Inflammatory macrophage (primary cell): ENCODE data around the gene TASP1.
"Not testable (repeated sequence)": the region's sequence is repeated elsewhere in the genome, so short reads cannot be mapped to it uniquely, and the experiment has no call there.

ENCODE experiments used
- DNase-seq, 2 donors: peaks; one replicate each; pipeline ENCODE4 v3.0.0-alpha.2; 2020 to 2022

TASP1 gene

DNA sequence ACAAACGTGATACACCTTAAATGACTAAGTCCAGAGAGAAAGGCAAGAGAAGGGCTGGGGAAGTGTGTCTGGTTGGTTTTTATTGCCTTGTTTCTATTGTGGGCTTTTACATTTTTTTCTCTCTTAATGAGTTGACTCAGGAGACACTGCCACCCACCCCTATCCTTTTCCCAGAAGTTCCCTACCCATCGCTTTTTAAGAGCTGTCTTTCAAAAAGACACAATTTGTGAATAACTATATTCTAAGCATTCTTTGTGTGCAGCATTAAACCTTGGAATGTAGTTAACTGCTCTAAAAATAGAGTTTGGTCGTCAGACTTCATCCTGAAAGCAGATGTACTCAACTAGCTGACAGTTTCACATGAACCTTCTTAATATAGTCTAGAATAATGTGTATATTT is 242.7 kb downstream of the TASP1 start:
- no peak for DNase-seq

DNA sequence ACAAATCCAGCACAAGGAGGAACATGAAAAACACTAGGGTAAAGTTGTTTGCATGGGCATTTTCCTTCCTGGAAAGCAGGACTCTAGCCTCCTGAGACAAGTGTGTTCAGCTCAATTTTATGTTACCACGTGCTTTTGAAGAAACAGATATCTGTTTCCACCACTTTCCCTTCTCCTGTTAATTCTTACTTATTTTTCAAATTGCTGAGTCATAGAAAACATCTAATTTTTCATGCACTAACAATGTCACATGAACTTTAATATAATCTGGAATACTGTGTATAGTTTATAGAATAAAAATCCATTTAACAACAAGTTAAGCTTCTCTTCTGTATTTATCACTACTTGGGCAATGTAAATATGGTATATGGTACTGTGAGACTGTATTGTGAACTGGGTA is 243.5 kb downstream of the TASP1 start:
- DNase-seq, result no peak

DNA sequence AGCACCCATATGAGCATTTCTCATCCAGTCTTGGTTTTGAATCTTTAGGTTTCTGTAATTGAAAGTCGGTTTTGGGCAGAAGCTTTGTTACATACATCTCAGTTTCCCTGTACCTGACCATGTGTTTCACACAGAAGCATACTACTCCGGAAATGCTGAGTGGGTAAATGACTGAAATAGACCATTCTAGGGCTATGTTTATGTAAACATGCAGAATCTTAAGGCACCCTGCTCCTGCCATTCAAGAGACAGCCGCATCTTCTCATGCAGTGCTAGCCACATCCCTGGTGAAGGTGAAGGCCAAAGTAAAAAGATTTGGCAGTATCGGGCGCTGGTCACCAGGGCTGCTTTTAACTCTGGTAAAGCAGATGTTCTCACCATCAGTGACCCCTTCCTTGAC is 246.3 kb downstream of the TASP1 start:
- no peak for DNase-seq

DNA sequence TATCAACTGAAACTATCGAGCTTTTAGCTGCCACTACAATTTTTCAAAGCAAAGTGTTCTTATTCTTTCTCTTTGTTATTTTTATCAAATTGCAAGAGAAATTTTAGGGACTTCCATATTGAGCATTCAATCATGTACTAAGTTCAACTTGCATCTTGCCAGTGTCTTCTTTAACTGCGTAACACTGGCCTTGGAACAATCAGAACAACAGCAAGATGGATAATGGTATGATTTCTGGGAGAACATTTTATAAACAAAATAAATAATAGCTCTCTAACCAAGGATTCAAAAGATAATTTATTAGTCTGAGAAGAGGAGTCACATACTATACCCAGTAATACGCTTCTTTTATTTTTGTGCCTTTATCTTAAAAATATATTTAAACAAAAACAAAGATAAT is 249.6 kb downstream of the TASP1 start:
- DNase-seq, result no peak

DNA sequence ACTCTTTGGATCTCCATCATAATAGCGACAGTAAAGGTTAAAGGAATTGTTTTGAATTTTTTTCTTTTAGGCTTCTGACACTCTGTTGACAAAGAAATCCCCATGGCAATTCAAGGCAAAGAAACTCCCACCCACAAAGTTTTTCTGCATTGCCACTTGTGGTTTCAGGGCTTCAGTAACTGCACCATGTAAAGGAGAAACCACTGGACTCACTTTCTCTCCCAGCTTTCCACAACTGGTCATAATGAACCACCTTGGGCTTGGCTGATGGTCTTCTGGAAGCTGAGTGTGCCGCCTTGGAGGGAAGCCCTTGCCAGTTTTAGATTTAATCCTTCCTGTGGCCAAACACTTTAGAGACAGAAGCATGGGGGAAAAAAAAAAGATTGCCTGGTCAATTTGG is 254.6 kb downstream of the TASP1 start:
- DNase-seq, result no peak

DNA sequence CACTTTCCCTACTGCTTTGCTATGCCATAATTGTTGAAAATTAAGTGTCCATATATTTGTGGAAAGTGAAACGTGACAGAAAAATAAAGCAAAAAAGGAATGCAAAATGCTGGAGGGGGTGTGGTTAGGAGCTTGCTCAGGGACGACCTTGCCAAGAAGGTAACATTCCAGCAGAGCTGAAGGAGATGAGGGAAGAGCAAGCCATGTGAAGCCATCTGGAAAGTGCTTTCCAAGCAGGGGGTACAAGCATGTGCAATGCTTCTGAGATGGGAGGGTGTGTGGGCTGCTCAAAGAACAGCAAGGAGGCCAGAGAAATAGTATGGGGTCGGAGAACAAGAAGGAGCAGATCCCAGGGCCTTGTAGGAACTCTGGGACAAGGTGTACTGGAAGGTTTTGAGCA is 255.9 kb downstream of the TASP1 start:
- DNase-seq, result no peak

DNA sequence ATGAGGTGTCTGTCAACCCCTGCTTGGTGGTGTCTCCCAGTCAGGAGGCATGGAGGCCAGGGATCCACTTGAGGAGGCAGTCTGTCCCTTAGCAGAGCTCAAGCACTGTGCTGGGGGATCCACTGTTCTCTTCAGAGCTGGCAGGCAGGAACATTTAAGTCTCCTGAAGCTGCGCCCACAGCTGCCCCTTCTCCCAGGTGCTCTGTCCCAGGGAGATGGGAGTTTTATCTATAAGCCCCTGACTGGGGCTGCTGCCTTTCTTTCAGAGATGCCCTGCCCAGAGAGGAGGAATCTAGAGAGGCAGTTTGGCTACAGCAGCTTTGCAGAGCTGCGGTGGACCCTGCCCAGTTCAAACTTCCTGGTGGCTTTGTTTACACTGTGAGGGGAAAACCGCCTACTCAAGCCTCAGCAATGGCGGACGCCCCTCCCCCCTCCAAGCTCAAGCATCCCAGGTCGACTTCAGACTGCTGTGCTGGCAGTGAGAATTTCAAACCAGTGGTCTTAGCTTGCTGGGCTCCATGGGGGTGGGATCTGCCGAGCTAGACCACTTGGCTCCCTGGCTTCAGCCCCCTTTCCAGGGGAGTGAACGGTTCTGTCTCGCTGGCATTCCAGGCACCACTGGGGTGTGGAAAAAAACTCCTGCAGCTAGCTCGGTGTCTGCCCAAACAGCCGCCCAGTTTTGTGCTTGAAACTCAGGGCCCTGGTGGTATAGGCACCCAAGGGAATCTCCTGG is 258.1 kb downstream of the TASP1 start:
- not testable (repeated sequence) for DNase-seq

DNA sequence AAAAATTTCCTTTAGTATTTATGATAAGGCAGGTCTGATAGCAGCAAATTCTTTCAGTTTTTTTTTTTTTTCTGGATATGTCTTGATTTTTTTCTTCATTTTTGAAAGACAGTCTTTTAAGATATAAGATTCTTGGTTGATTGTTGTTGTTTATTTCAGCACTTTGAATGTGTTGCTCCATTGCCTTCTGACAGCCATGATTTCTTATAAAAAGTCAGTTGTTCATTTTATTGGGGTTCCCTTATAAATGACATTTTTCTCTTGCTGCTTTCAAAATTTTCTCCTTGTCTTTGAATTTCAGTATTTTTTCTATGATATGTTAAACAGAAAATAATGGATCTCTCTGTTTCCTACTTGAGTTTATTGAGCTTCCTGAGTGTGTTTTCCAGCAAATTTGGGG is 265.3 kb downstream of the TASP1 start:
- DNase-seq, result no peak

DNA sequence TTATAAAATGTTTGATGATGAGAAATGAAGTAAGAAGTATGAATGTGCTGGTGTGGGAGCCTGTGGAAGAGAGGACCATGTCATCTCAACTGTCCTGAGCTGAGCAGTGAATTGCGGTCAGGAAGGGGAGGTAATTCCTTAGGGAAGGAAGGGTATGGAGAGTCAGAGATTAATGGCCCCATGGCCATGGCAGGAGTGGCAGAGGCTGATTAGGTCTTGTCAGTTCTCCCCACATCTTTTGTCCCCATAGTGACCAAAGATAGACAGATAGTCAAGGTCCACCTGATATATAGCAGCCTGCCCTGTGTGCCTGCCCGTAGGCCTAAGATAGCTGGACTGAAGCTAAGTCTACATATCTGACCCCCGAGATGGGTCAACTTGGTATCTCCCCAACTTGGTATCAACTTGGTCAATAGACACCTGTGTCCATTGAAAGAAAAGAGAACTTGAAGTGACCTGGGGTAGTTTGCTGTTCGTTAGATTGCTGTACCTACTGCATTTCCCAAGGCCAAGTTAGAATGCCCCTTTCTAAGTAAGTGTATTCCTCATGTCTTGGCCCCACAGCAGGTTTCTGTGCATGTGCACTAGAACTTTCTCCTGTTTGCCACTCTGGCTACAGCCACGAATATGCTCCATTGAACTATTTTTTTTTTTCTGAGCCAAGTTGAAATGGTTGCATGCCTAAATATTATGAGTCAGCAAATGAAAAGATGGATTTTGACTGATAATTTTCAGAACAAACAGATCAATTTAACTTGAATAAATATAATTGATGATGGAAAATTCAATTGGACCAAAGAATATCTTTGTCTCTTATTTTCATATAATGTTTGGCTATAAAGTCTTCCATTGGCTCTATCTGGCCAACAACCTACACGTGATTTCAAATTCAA is 274.2 kb downstream of the TASP1 start:
- DNase-seq, result no peak

DNA sequence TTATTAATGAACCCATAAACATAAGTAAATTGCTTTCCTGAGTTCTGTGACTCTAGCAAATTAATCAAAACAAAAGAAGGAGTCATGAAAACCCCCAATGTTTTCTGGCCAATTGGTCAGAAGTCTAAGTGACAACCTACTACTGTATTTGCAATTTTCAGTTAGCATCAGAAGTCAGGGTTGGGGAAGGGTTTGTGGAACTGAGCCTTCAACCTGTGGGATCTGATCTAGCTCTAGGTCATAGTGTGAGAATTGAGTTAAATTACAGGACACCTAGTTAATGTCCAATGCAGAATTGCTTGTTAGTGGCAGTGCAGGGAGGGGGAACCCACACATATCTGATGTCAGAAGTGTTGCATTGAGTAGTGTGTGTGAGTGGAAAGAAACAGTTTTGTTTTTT is 275.3 kb downstream of the TASP1 start:
- DNase-seq, result no peak

DNA sequence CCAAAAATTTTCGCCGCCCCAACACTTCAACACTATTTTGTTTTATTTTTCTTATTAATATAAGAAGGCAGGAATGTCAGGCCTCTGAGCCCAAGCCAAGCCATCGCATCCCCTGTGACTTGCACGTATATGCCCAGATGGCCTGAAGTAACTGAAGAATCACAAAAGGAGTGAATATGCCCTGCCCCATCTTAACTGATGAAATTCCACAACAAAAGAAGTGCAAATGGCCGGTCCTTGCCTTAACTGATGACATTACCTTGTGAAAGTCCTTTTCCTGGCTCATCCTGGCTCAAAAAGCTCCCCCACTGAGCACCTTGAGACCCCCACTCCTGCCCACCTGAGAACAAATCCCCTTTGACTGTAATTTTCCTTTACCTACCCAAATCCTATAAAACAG is 276.6 kb downstream of the TASP1 start:
- not testable (repeated sequence) for DNase-seq

DNA sequence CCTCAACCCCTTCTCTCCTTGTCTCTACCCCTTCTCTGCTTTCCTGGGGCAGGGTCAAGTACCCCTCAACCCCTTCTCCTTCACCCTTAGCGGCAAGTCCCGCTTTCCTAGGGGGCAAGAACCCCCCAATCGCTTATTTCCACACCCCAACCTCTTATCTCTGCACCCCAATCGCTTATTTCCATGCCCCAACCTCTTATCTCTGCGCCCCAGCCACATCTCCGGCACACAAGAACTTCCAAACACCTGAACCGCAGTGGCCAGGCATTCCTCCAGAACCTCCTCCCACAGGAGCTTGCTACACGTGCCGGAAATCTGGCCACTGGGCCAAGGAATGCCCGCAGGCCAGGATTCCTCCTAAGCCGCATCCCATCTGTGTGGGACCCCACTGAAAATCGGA is 279.8 kb downstream of the TASP1 start:
- not testable (repeated sequence) for DNase-seq

DNA sequence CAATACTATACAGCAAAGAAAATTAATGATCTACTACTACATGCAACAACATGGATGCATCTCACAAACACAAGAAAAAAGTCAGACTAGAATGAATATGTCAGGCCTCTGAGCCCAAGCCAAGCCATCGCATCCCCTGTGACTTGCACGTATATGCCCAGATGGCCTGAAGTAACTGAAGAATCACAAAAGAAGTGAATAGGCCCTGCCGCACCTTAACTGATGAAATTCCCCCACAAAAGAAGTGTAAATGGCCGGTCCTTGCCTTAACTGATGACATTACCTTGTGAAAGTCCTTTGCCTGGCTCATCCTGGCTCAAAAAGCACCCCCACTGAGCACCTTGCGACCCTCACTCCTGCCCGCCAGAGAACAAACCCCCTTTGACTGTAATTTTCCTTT is 280.9 kb downstream of the TASP1 start:
- not testable (repeated sequence) for DNase-seq

DNA sequence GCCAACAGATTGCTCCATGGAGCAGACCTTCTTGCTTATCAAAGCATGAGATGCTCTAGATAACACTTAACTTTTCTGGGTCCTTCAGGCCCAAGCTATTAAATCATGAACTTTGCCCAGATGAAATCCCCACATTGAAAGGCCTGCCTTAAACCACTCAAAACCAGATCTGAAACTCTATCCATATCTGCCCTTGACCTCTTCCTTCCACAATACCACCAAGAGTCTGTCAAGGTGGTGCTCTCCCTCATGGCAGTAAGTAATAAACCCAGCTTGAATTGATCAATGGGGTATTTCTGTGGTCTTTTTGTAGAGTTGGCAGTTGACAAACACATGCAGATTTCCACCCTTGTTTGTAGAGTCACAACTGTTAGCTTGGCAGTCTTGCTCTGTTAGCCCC is 282.1 kb downstream of the TASP1 start:
- no peak for DNase-seq

DNA sequence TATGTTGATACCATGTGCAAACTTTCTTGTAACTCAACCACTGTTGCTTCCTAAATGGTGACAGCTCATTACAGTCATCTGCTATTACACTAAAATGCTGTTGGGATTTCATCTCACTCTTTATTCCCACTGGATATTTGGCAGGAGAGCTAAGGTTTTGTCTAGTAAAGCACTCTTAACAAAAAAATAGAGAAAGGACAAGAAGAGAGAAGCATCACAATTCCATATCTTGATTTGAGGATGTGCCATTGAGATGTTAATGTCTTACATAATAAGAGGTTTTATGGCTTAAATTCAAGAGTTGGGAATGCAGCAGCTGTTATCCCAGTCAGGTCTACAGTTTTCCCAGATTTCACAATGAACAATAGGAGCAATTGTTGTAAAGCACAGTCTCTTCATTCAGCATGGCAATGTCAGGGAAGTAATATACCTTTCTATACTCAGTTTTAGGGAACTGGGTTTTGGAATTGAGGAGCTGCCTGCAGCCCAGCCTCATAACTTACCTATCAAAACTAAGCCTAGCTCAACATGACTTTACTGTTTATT is 282.7 kb downstream of the TASP1 start:
- no peak for DNase-seq

DNA sequence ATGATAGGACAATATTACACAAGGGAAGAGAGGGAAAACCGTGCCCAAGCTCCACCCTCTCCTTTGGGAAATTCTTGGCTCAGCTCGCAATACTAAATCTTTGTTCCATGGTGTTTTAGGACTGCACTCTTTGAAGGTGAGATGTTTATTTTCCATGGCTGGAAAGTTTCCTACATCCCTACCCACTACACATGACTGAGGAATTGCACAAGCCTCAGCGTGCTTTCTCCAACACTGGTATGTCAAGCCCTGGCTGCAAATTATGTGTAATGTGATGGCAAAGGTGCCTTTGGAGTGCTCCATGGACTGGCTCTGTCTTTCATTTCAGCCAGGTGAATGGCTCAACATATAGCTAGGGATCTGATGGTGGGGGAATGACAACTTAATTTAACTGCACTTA is 283.3 kb downstream of the TASP1 start:
- DNase-seq, result no peak

DNA sequence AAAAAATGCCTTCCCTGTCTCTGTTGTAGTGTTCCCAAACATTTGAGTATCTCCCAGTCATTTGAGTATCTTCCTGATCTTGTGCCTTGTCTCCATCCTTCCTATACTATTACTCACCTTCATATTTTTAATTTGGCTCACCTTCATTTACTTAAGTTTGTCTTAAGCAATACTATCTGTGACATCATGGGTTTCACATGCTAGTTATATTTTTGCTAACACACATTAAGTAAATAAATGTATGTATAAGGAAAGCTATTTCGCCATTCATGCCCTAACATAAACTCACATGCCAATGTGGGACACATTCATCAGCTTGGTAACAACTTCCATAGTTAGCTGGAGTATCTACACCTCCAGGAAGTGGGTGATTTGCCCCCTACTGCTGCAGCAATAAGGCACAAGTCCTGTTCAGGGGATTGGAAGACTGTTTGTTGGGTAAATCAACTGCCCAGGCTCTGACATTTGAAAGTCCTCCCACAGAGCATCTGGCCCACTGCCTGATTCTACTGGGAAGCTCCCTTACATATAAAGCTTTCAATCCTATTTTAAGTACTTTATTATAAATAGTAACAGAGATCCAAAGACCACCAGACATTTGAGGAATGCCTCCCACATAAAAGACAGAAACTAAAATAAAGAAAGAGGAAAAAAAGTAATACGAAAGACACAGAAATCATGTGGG is 285.3 kb downstream of the TASP1 start:
- no peak for DNase-seq

DNA sequence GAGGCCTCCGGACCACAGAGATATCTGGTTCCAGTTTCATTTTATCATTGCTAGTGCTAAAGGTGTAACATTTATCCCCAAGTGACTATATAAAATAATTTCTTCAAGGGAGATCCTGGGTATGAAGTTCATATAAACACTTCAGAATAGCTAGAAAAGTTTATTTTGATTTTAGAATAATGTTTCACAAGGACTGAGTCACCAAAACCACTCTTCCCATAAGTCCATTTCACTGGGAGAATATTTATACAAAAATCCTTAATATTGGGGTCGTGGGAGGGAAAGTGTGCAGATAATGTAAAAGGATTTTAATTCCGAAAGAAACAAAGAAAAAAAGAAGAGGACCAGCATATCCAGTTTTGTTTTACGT is 289.5 kb downstream of the TASP1 start:
- DNase-seq, result no peak

DNA sequence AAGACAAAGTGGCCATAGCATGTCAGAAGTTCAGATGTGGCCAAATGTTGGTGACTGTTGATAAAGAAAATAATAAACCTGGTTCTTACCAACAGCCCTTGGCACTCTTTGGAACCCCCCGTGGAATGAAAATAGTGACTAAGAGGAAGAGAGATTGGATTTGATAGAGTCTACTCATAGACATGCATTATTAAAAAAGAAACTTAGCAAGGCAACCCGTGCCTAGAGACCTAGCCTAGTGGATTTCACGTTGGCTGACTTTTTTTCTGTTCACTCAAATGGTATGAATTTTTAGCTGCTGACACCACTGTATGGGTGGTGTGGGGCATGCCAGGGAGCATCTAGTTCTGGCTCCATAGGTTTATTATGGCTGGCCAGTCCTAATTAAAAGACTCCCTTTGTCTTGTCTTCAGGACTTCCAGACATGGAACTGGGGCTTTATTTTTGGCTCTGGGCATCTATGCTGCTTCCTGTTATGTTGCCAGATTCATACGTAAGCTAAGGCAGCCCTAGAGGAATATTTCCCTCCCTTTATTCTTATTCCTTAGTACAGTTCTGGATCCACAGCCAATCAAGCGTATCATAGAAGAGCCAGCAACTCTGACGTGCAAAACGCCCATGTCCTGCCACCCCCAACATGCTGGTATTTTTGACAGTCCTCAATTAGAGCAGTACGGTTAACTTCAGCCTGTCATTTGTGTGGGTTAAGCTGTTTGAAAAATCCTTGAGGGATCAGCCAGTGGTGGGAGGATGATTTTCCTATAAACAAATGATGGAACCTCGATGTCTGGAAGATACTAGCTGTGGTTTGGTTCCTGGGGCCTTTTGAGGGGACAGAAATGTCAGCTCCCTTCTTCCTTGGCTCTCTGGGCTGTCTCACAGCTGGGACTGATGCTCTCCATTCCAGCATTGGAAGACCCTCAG is 290.2 kb downstream of the TASP1 start:
- no peak for DNase-seq

DNA sequence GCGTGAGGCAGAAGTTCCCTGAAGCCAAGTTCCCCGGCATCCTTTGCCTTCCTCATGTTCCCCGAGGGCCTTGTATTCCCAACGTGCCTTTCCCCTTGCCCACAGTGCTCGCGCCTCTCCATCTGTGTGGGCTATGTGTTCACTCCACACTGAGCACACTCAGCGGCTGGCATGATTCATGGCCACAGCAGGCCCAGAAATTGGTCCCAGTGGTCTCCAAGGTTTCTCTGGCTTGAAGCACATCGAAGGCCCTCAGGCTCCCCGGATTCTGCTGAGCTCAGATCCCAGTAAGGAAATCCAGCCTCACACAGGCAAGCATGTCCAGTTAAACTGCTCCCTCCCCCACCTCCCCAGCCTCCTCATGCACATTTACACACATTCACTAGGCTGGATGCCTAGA is 294.1 kb downstream of the TASP1 start:
- DNase-seq, result no peak

DNA sequence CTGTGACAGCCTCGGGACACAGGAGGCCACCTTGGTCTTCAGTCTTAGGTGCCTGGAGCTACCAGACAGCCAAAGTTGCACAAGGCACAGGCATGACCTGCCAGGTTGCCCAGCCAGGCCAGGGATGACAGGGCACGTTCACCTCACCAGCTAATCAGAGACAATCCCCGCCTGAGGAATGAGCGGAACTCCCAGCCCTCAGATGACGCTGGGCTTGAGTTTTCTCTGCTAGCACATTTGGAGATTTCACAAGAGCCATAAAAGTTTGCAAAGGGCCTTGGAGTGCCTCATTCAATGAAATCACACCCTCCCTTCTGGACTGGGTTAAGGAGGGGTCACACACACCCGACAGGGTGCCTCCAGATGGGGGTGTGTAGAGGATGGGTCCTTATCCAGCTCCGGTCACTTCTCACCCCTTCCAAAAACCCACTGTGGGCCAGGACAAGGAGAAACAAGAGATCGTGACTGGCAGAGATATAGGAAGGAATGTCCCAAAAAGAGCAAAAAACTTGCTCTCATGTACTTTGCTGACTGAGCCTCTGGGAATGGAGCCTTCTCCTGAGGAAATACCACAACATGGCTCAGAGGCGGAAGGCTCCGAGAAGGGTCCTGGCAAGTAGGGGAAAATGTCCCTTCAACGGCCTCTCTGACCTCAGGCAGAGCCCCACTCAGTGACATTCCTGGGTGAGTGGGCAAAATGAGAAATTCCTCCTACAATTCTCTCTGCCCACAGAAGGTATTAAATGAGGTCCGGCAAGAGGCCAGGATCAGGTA is 296.1 kb downstream of the TASP1 start:
- no peak for DNase-seq
